ENCODE measurements around the gene SH3GL1.

The SH3GL1 gene

DNA sequence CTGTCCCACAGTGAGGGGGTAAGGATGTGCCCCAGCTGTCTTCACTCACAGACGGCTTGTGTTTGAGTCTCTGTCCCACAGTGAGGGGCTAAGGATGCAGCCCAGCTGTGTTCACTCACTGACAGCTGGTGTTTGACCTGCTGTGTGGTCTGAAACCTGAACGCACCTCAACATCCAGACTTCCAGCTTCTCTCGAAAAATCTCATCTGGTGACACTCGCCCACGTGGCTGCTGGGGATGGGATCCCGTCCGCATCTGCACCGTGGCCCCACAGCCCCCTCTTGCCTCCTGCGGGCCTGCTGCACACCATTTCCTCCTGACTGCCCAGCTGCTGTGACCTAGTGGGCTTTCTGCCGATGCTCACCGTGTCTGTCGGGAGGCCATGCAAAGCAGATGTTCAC is 29.4 kb upstream of the SH3GL1 start:
- no peak overlapping the region for H3K4me3 ChIP-seq (IDR thresholded peaks at IDR 0.05; ENCODE audit: insufficient read depth, low read depth, low read length)
- H4K20me1 ChIP-seq (ENCODE audit: insufficient read depth), result no peaks in the 10 kb centered on the region
- H3K4me2 ChIP-seq, result no peak overlapping the region
- H2AFZ ChIP-seq (ENCODE audit: low read depth), result no peak overlapping the region
- no peak overlapping the region for H3K27ac ChIP-seq
- no peak for TF ChIP-seq CTCF (conservative IDR thresholded peaks at IDR 0.05; ENCODE audit: low read depth, low read length)
- peaks cover 7% of the 10 kb centered on the region; the same call in 1 of the 2 replicates for H3K36me3 ChIP-seq (ENCODE audit: insufficient read depth)
- no peak overlapping the region for H3K9ac ChIP-seq
- H3K27me3 ChIP-seq (ENCODE audit: insufficient read depth, low read depth), result no peaks in the 10 kb centered on the region
- no peaks in the 10 kb centered on the region for H3K4me1 ChIP-seq (ENCODE audit: low read depth, poor library complexity, severe bottlenecking)
- no peaks in the 10 kb centered on the region for H3K79me2 ChIP-seq (ENCODE audit: insufficient read depth, low read depth)

GRCh38 chr19:4429256-4429655 is 28.9 kb upstream of the SH3GL1 start:
- Histone ChIP-seq H3K79me2 (ENCODE audit: insufficient read depth, low read depth) (no peaks in the 10 kb centered on the region), H3K27ac (no peak overlapping the region), H3K4me2 (no peak overlapping the region), H4K20me1 (ENCODE audit: insufficient read depth) (no peaks in the 10 kb centered on the region), H3K4me3 (IDR thresholded peaks at IDR 0.05; ENCODE audit: insufficient read depth, low read depth, low read length) (no peak overlapping the region), H2AFZ (ENCODE audit: low read depth) (no peak overlapping the region), H3K9ac (no peak overlapping the region), H3K4me1 (ENCODE audit: low read depth, poor library complexity, severe bottlenecking) (no peaks in the 10 kb centered on the region), H3K27me3 (ENCODE audit: insufficient read depth, low read depth) (no peaks in the 10 kb centered on the region), H3K36me3 (ENCODE audit: insufficient read depth) (peaks cover 7% of the 10 kb centered on the region; the same call in 1 of the 2 replicates)
- TF ChIP-seq CTCF (conservative IDR thresholded peaks at IDR 0.05; ENCODE audit: low read depth, low read length), result no peak

DNA sequence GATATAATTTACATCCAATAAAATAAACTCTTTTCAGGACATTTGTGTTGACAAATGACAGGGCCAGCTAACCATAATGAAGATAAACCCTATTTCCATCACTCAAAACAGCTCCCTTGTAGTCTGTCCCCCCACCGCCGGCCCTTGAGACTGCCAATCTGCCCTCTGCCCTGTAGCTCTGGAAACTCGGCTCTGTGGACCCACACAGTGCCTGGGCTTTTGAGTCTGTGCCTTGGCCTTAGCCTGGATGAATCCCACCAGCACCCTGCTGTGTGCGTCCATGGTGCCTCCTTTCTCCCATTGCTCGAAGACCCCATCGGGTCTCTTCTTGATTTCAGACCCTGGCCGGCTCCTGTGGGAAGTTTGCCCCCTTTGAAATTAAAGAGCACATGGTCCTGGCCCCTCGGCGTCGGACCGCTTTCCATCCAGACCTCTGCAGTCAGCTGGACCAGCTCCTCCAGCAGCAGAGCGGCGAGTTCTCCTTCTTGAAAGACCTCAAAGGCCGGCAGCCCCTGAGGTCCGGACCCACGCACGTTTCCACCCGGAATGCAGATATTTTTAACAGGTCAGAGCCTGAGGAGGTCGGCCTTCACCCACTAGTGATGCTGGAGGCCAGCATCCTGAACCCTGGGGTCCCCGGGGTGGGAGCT is 28.1 kb upstream of the SH3GL1 start:
- Histone ChIP-seq H3K4me2 (no peak overlapping the region), H3K27ac (no peak overlapping the region), H3K4me1 (ENCODE audit: low read depth, poor library complexity, severe bottlenecking) (peaks cover 5% of the 10 kb centered on the region), H3K9ac (no peak overlapping the region), H3K36me3 (ENCODE audit: insufficient read depth) (peaks cover 7% of the 10 kb centered on the region; the same call in 1 of the 2 replicates), H2AFZ (ENCODE audit: low read depth) (no peak overlapping the region), H3K79me2 (ENCODE audit: insufficient read depth, low read depth) (no peaks in the 10 kb centered on the region), H3K4me3 (IDR thresholded peaks at IDR 0.05; ENCODE audit: insufficient read depth, low read depth, low read length) (no peak overlapping the region), H4K20me1 (ENCODE audit: insufficient read depth) (no peaks in the 10 kb centered on the region), H3K27me3 (ENCODE audit: insufficient read depth, low read depth) (no peaks in the 10 kb centered on the region)
- no peak for TF ChIP-seq CTCF (conservative IDR thresholded peaks at IDR 0.05; ENCODE audit: low read depth, low read length)

DNA sequence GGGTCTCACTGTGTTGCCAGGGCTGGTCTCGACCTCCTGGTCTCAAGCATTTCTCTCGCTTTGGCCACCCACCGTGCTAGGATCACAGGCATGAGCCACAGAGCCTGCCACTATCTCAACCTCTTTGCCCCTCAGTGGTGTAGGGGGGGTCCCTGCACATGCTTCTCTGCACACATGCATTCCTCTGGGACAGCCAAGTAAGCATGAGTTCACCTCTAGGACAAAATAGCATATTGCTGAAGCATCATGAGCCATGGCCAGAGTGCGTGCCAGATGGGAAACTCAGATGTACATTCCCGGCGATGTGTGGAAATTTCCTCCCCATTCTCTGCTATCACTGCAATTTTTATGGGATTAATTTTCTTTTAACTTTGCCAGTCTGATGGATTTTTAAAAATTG is 25.2 kb upstream of the SH3GL1 start:
- Histone ChIP-seq H3K79me2 (ENCODE audit: insufficient read depth, low read depth) (no peaks in the 10 kb centered on the region), H3K4me2 (no peak overlapping the region), H2AFZ (ENCODE audit: low read depth) (no peak overlapping the region), H3K27ac (no peak overlapping the region), H3K27me3 (ENCODE audit: insufficient read depth, low read depth) (no peaks in the 10 kb centered on the region), H3K36me3 (ENCODE audit: insufficient read depth) (peaks cover 7% of the 10 kb centered on the region; the same call in 1 of the 2 replicates), H3K4me3 (IDR thresholded peaks at IDR 0.05; ENCODE audit: insufficient read depth, low read depth, low read length) (no peak overlapping the region), H3K9ac (no peak overlapping the region), H4K20me1 (ENCODE audit: insufficient read depth) (no peaks in the 10 kb centered on the region), H3K4me1 (ENCODE audit: low read depth, poor library complexity, severe bottlenecking) (peaks cover 13% of the 10 kb centered on the region)
- TF ChIP-seq CTCF (conservative IDR thresholded peaks at IDR 0.05; ENCODE audit: low read depth, low read length), result no peak

Measured in KMS-11 (cell line).